ENCODE results near the gene ASPA. TPM values are rescaled to one million over a fixed set of nuclear protein-coding genes. Genes with fewer than 3 reads are reported as not detected.

The ASPA gene
- total RNA-seq, 2 experiments from 2014 or later = not detected

Other genes with a start within 250 kb of the ASPA start
- gene OR3A1, start 177.6 kb upstream of the ASPA start, total RNA-seq = under 1 TPM; 0.50 to 0.51 TPM
- gene OR3A2, start 89.7 kb upstream of the ASPA start, total RNA-seq = 1 to 10 TPM; 5.3 to 5.6 TPM
- not detected for gene OR1E1, start 77.6 kb upstream of the ASPA start, total RNA-seq
- not detected for gene OR3A3, start 64.6 kb upstream of the ASPA start, total RNA-seq
- gene OR1E2, start 42.2 kb upstream of the ASPA start, total RNA-seq = not detected
- under 1 TPM in 1 of 2 experiments, not detected in 1; 0.36 TPM for gene SPATA22, start 4.2 kb upstream of the ASPA start, total RNA-seq
- under 1 TPM; 0.32 to 0.61 TPM for gene TRPV3, start 81.8 kb downstream of the ASPA start, total RNA-seq
- 1 to 10 TPM; 2.8 to 3.2 TPM for gene TRPV1, start 133.4 kb downstream of the ASPA start, total RNA-seq
- 10 to 100 TPM; 17.5 to 17.6 TPM for gene SHPK, start 160.3 kb downstream of the ASPA start, total RNA-seq
- 10 to 100 TPM; 29.4 to 31.2 TPM for gene CTNS, start 160.8 kb downstream of the ASPA start, total RNA-seq
- gene TAX1BP3, start 192.6 kb downstream of the ASPA start, total RNA-seq = 10 to 100 TPM; 22.4 to 23.5 TPM
- 10 to 100 TPM; 91.7 to 92.5 TPM for gene EMC6, start 192.8 kb downstream of the ASPA start, total RNA-seq
- gene P2RX5, start 220.2 kb downstream of the ASPA start, total RNA-seq = 10 to 100 TPM; 15.4 to 16.5 TPM
- 10 to 100 TPM; 17.1 to 18.4 TPM for gene HASPIN, start 247.9 kb downstream of the ASPA start, total RNA-seq

All from activated CD8-positive, alpha-beta memory T cell treated with anti-CD3 and anti-CD28 coated beads for 36 hours (primary cell).